Gastroesophageal sphincter (tissue), 4 donors: ENCODE data around the gene EXD3. TPM values are rescaled to one million over a fixed set of nuclear protein-coding genes. Genes with fewer than 3 reads are reported as not detected.
A peak's percentile ranks its signal among the peaks of the same experiment; 100 is the strongest.

Experiments used
- ATAC-seq: fragments of 150-250 bp; one replicate; pipeline ENCODE4 v1.9.1; 2016; ENCODE audit warnings: mild to moderate bottlenecking, moderate library complexity
- H3K27ac ChIP-seq, 4 donors: fragments of 200-600 bp; sonication (generic) in 3 of 4; 1 replicate in 3 of 4; 2 replicates in 1 of 4; pipeline ENCODE4 v1.5.1; 2016 to 2019
- H3K27me3 ChIP-seq: fragments of 200-600 bp; sonication (generic); one replicate; pipeline ENCODE4 v1.5.1; 2019
- H3K36me3 ChIP-seq, 2 donors: fragments of 200-600 bp; sonication (generic); one replicate each; pipeline ENCODE4 v1.5.1; 2019; ENCODE audit warnings: control low read depth in 1 of 2
- H3K4me1 ChIP-seq, 3 donors: fragments of 200-600 bp; sonication (generic); 1 replicate in 2 of 3; 2 replicates in 1 of 3; pipeline ENCODE4 v1.5.1; 2016 to 2019; ENCODE audit warnings: control low read depth in 2 of 3
- H3K4me3 ChIP-seq, 2 donors: fragments of 200-600 bp; sonication (generic); one replicate each; pipeline ENCODE4 v1.5.1; 2019; ENCODE audit warnings: mild to moderate bottlenecking in 1 of 2, moderate library complexity in 1 of 2
- H3K9me3 ChIP-seq, 3 donors: fragments of 200-600 bp; sonication (generic); one replicate each; pipeline ENCODE4 v1.5.1; 2017 to 2019; ENCODE audit warnings: control low read depth in 2 of 3
- EP300 ChIP-seq: sonication (generic); formaldehyde crosslinking; IDR thresholded peaks from one replicate; pipeline ENCODE4 v1.6.1; 2017; ENCODE audit warnings: antibody characterized with exemption, mild to moderate bottlenecking
- POLR2A ChIP-seq, 2 donors: fragments of 450-650 bp; IDR thresholded peaks; one replicate each; pipeline ENCODE4 v1.6.1; 2017; ENCODE audit warnings: antibody characterized with exemption in 2 of 2, mild to moderate bottlenecking in 2 of 2, moderate library complexity in 1 of 2
- POLR2AphosphoS5 ChIP-seq: sonication (generic); formaldehyde crosslinking; IDR thresholded peaks from one replicate; pipeline ENCODE4 v1.6.1; 2017; ENCODE audit warnings: antibody characterized with exemption
- WGBS, 2 donors: methylation state at CpG; one replicate each; pipeline ENCODE4 v1.1.5; 2018; ENCODE audit warnings: low coverage in 1 of 2; 5-methylcytosine and 5-hydroxymethylcytosine counted together
- total RNA-seq, 4 donors: library from RNA; depleted of rRNA; stranded (reverse); fragments of >200 nt; gene quantifications; one replicate each; pipeline ENCODE4 v1.1.0, GENCODE V29; 2016
- TF ChIP-seq, protein P1 (sequence below), 4 experiments: fragments of 200-600 bp in 2 of 4; fragments of 450-650 bp in 2 of 4; sonication (generic) in 1 of 4; IDR thresholded peaks; one replicate each; pipeline ENCODE4 v1.5.1; 2017 to 2019; ENCODE audit warnings: antibody characterized with exemption in 4 of 4, mild to moderate bottlenecking in 2 of 4, moderate library complexity in 2 of 4

EXD3 gene
- total RNA-seq, 4 donors from 2014 or later, result 3.7 to 29.7 (median 10.9) TPM

- H3K27me3 ChIP-seq, result peaks cover 92% of the 10 kb centered on the region
- H3K4me3 ChIP-seq, result no peak overlapping the region
- H3K27ac ChIP-seq, result peak overlapping the region in 3 of 4 donors; percentile 70 to 82 (median 79)
- TF ChIP-seq POLR2A (IDR thresholded peaks at IDR 0.05) (no peak), POLR2AphosphoS5 (no peak), EP300 (no peak)
- TF ChIP-seq, protein P1, sequence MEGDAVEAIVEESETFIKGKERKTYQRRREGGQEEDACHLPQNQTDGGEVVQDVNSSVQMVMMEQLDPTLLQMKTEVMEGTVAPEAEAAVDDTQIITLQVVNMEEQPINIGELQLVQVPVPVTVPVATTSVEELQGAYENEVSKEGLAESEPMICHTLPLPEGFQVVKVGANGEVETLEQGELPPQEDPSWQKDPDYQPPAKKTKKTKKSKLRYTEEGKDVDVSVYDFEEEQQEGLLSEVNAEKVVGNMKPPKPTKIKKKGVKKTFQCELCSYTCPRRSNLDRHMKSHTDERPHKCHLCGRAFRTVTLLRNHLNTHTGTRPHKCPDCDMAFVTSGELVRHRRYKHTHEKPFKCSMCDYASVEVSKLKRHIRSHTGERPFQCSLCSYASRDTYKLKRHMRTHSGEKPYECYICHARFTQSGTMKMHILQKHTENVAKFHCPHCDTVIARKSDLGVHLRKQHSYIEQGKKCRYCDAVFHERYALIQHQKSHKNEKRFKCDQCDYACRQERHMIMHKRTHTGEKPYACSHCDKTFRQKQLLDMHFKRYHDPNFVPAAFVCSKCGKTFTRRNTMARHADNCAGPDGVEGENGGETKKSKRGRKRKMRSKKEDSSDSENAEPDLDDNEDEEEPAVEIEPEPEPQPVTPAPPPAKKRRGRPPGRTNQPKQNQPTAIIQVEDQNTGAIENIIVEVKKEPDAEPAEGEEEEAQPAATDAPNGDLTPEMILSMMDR (IDR thresholded peaks at IDR 0.05), result no peak
- no CpG with 5 or more reads among the region's 16 CpGs for WGBS, 2 donors
- no peaks in the 10 kb centered on the region for H3K36me3 ChIP-seq
- ATAC-seq, result no peak
- peaks cover 0 to 81% (median 46%) of the 10 kb centered on the region in 3 donors for H3K4me1 ChIP-seq
- H3K9me3 ChIP-seq, result no peaks in the 10 kb centered on the region
Measured at GRCh38 chr9:137304383-137305059, 118.4 kb downstream of the EXD3 start.

DNA sequence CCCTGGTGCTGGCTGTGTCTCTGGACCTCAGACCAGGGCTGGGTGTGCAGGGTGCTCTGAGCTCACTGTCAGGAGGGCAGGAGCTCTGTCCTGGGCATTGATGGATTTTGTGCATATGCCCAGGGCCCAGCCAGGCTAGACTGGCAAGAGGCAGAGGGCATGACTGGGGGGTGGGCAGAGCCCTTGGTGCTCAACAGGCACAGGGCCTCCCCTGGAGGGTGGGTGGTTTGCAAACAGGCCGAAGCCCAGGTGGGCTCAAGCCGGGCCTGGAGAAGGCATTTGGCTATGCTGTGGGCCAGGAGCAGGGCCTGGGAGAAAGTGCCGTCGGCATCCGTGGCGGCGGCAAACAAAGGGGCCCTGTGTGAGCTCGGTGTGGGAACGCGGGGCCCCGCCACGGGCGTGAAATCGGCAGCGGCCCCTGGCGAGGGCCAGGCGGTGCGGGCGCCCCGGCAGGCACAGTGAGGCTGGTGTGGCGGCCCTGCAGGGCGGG is 119.0 kb downstream of the EXD3 start:
- no peaks in the 10 kb centered on the region for H3K36me3 ChIP-seq
- H3K27me3 ChIP-seq, result peaks cover 92% of the 10 kb centered on the region
- H3K4me3 ChIP-seq, result no peak overlapping the region
- WGBS, 2 donors, result 100% methylated on average over 2 of the region's 22 CpGs; no CpG with 5 or more reads in 1 of the 2 donors
- peak overlapping the region in 2 of 4 donors; percentile 79 to 82 for H3K27ac ChIP-seq
- H3K9me3 ChIP-seq, result no peaks in the 10 kb centered on the region
- TF ChIP-seq, protein P1 (IDR thresholded peaks at IDR 0.05), result no peak
- no peak for TF ChIP-seq POLR2AphosphoS5
- TF ChIP-seq POLR2A (IDR thresholded peaks at IDR 0.05), result no peak
- peaks cover 0 to 87% (median 46%) of the 10 kb centered on the region in 3 donors for H3K4me1 ChIP-seq
- no peak for ATAC-seq

GRCh38 chr9:137303151-137303892 is 119.6 kb downstream of the EXD3 start:
- no peak for ATAC-seq
- Histone ChIP-seq H3K4me1 (peaks cover 0 to 87% (median 46%) of the 10 kb centered on the region in 3 donors), H3K27me3 (peaks cover 92% of the 10 kb centered on the region), H3K27ac (peak overlapping the region in 3 of 4 donors; percentile 67 to 82 (median 75)), H3K36me3 (no peaks in the 10 kb centered on the region), H3K9me3 (no peaks in the 10 kb centered on the region), H3K4me3 (peak overlapping the region in 1 of 2 donors; percentile 57)
- no peak for TF ChIP-seq EP300
- TF ChIP-seq, protein P1 (IDR thresholded peaks at IDR 0.05), result no peak
- no peak for TF ChIP-seq POLR2A (IDR thresholded peaks at IDR 0.05)
- no peak for TF ChIP-seq POLR2AphosphoS5
- no CpG with 5 or more reads among the region's 23 CpGs for WGBS, 2 donors

DNA sequence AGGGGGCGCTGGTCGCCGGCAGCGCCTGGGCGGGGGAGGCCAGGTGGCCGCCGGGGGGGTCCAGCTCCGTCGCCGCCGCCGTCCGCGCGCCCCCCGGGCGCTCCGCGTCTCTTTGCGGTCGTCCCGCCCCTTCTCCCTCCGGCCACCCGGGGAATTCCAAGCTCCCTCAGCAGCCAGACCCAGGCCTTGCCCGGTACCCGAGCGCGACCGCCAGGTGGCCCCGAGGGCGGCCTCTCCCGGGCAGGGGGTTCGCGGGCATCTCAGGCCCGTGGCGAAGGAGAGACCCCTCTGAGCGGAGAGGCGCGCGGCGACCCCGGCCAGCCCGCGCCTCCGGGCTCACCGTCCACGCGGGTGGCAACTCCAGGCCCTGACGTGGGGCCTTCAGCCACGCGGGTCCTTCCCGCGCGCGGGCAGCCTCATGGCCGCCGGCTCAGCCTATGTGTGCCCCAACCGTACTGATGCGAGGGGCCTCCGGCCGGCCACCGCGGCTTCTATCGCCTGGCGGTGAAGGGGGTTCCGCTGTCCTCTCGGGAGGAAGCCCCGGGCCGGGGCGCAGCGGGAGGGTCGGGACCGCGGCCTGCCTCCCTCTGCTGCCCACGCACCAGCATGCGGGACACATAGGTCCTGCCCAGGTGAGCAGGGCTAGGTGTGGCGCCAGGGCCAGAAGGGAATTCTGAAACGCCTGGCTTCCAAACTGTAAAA is 120.4 kb downstream of the EXD3 start:
- peaks cover 92% of the 10 kb centered on the region for H3K27me3 ChIP-seq
- no peaks in the 10 kb centered on the region for H3K36me3 ChIP-seq
- no peaks in the 10 kb centered on the region for H3K9me3 ChIP-seq
- H3K4me3 ChIP-seq, result peak overlapping the region in 1 of 2 donors; percentile 57
- WGBS, 2 donors, result no CpG with 5 or more reads among the region's 78 CpGs
- H3K4me1 ChIP-seq, result peaks cover 0 to 81% (median 46%) of the 10 kb centered on the region in 3 donors
- peak; percentile 54 for ATAC-seq
- peak overlapping the region in 3 of 4 donors; percentile 67 to 82 (median 75) for H3K27ac ChIP-seq
- no peak for TF ChIP-seq POLR2AphosphoS5
- TF ChIP-seq, protein P1 (IDR thresholded peaks at IDR 0.05), result peak in 3 of 4 experiments; percentile 46 to 69 (median 61)
